Ovary (tissue), 9 donors: ENCODE data around the gene CYGB. TPM values are rescaled to one million over a fixed set of nuclear protein-coding genes. Genes with fewer than 3 reads are reported as not detected.

Experiments used
- DNase-seq, 5 donors: peaks; one replicate each; pipeline ENCODE4 v3.0.0-alpha.2; 2019 to 2020
- H3K27ac ChIP-seq, 2 donors: fragments of 200-600 bp; one replicate each; pipeline versions ENCODE4 v1.5.1 to v1.8.0; 2019 to 2022
- H3K27me3 ChIP-seq: fragments of 200-600 bp; one replicate; pipeline ENCODE4 v1.8.0; 2022
- H3K36me3 ChIP-seq: fragments of 200-600 bp; sonication (generic); one replicate; pipeline ENCODE4 v1.5.1; 2019
- H3K4me1 ChIP-seq: one replicate; pipeline ENCODE4 v1.8.1; 2013; ENCODE audit warnings: mild to moderate bottlenecking, moderate library complexity; ENCODE audit not compliant: insufficient read depth
- H3K4me3 ChIP-seq: fragments of 200-600 bp; sonication (generic); one replicate; pipeline ENCODE4 v1.5.1; 2017
- H3K9me3 ChIP-seq, 2 donors: fragments of 200-600 bp in 1 of 2; sonication (generic) in 1 of 2; one replicate each; pipeline versions ENCODE4 v1.5.1 to v1.8.1; 2013 to 2019; ENCODE audit warnings: mild to moderate bottlenecking in 1 of 2, moderate library complexity in 1 of 2
- CTCF ChIP-seq, 3 donors: fragments of 450-650 bp in 2 of 3; fragments of 200-600 bp in 1 of 3; IDR thresholded peaks; one replicate each; pipeline versions ENCODE4 v1.5.1 to v1.8.0; 2016 to 2022; ENCODE audit warnings: antibody characterized with exemption in 3 of 3, mild to moderate bottlenecking in 1 of 3
- EP300 ChIP-seq: sonication (generic); formaldehyde crosslinking; IDR thresholded peaks from one replicate; pipeline ENCODE4 v1.6.1; 2017; ENCODE audit warnings: antibody characterized with exemption
- POLR2A ChIP-seq: fragments of 450-650 bp; IDR thresholded peaks from one replicate; pipeline ENCODE4 v1.6.1; 2017; ENCODE audit warnings: antibody characterized with exemption, mild to moderate bottlenecking, moderate library complexity
- WGBS, 3 donors: extraction: QIAGEN DNeasy Blood & Tissue Kit in 1 of 3; methylation state at CpG; one replicate each; pipeline versions ENCODE4 v1.1.5 to v1.1.7; 2013 to 2017; 5-methylcytosine and 5-hydroxymethylcytosine counted together
- intact Hi-C, 4 donors: fragments of 100-400 bp; cut with DNase I; formaldehyde crosslinking; loops; one replicate each; pipeline versions ENCODE4 v1.11.0 to v1.15.1; 2022 to 2023
- polyA plus RNA-seq, 2 donors: library from polyadenylated mRNA; stranded (reverse); fragments of 200-250 nt in 1 of 2; fragments of 350-450 nt in 1 of 2; fragmentation: Illumina TruSeq in 1 of 2; extraction: RNeasy Lipid Tissue Mini Kit (QIAGEN cat#74804) in 1 of 2; gene quantifications; one replicate each; pipeline ENCODE4 v1.2.3, GENCODE V29; 2013 to 2014
- total RNA-seq, 7 donors: library from RNA; depleted of rRNA in 2 of 7; stranded (reverse); fragments of >200 nt in 2 of 7; fragmentation: NEBNext Ultra II Directional in 3 of 7; extraction: Animal tissue kit (Norgen Biotek cat#: 25700) in 3 of 7; gene quantifications; one replicate each; pipeline versions ENCODE4 v1.1.0 to v1.2.4, GENCODE V29; 2016 to 2023
- donor health status: DM: no; HTN: no; CAD: no; lungs with moderate emphysema.
- donor health status: DM: no; HTN: no; CAD: no.
- donor health status: Bipolar disorder and iron deficiency.
- donor health status: DM: yes; HTN: yes; CAD: no.
- donor health status: DM: no; HTN: no; CAD: no.
- donor health status: DM: yes; HTN: yes; CAD: no.

CYGB gene
- total and polyA plus RNA-seq, 9 donors: 3.9 to 35.7 (median 8.1) TPM

GRCh38 chr17:76553178-76553908 lies 15.8 kb upstream of the CYGB start:
- intact Hi-C loops: loop anchor here in 1 of 4 donors (5.0 kb wide), 1 partner anchor 1396 kb away; no protein-coding TSS in a partner anchor
- Histone ChIP-seq H3K4me3 (no peak overlapping the region), H3K27ac (no peak overlapping the region), H3K9me3 (no peaks in the 10 kb centered on the region), H3K4me1 (peaks cover 2% of the 10 kb centered on the region), H3K27me3 (no peaks in the 10 kb centered on the region), H3K36me3 (no peaks in the 10 kb centered on the region)
- 87 to 91% (median 88%) methylated on average over 8 of the region's 8 CpGs for WGBS, 3 donors
- TF ChIP-seq EP300 (no peak), CTCF (IDR thresholded peaks at IDR 0.05) (no peak), POLR2A (no peak)
- no peak for DNase-seq

DNA sequence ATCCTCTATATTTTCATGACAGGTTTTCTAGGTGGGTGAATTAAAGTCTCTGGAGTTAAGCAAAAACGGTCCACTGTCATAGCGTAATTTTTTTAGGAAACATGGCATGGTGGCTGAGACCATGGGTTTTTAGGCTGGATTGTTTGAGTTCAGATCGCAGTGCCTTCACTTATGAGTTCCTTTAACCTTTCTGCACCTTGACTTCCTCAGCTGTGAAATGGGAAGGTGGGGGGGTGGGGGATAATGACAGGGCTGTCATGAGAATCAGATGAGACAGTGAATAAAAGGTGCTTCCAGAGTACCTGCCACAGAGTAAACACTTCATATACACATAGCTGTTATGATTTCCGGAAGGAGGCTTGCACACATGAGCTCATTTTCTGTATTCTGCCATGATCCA lies 14.2 kb upstream of the CYGB start:
- TF ChIP-seq POLR2A (no peak), CTCF (IDR thresholded peaks at IDR 0.05) (no peak), EP300 (no peak)
- intact Hi-C loops: loop anchor here in 1 of 4 donors (5.0 kb wide), 1 partner anchor 1394 kb away; no protein-coding TSS in a partner anchor
- no peak for DNase-seq
- Histone ChIP-seq H3K27ac (peak overlapping the region in 1 of 2 donors; percentile 31), H3K4me1 (peaks cover 7% of the 10 kb centered on the region), H3K4me3 (no peak overlapping the region), H3K9me3 (no peaks in the 10 kb centered on the region), H3K27me3 (no peaks in the 10 kb centered on the region), H3K36me3 (no peaks in the 10 kb centered on the region)
- WGBS, 3 donors: 62 to 77% (median 75%) methylated on average over 4 of the region's 4 CpGs

GRCh38 chr17:76550712-76551615 lies 13.5 kb upstream of the CYGB start:
- H3K27me3 ChIP-seq: no peaks in the 10 kb centered on the region
- no peaks in the 10 kb centered on the region for H3K36me3 ChIP-seq
- no peak overlapping the region for H3K4me3 ChIP-seq
- H3K9me3 ChIP-seq: no peaks in the 10 kb centered on the region
- peak overlapping the region in 1 of 2 donors; percentile 31 for H3K27ac ChIP-seq
- 19 to 36% (median 27%) methylated on average over 15 of the region's 15 CpGs for WGBS, 3 donors
- intact Hi-C loops: loop anchor here in 1 of 4 donors (5.0 kb wide), 1 partner anchor 1394 kb away; no protein-coding TSS in a partner anchor
- DNase-seq: no peak
- no peak for TF ChIP-seq CTCF (IDR thresholded peaks at IDR 0.05)
- no peak for TF ChIP-seq EP300
- no peak for TF ChIP-seq POLR2A
- H3K4me1 ChIP-seq: peaks cover 13% of the 10 kb centered on the region

DNA sequence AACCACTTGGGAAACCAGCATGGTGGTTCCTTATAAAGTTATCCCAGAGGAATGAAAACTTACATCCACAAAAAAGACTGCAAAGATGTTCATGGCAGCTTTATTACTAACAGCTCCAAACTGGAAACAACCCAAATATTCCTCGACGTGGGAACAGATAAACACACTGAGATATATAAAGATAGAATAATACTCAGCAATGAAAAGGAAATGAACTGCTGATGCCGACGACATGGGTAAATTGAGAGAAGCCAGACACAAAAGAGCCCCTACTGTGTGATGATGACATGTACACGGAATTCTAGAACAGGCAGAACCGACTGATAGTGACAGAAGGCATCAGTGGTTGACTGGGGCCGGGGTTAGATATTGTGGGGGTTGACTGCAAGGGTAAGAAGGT lies 12.0 kb upstream of the CYGB start:
- Histone ChIP-seq H3K4me3 (no peak overlapping the region), H3K36me3 (no peaks in the 10 kb centered on the region), H3K9me3 (no peaks in the 10 kb centered on the region), H3K27ac (no peak overlapping the region), H3K27me3 (no peaks in the 10 kb centered on the region), H3K4me1 (peaks cover 23% of the 10 kb centered on the region)
- TF ChIP-seq POLR2A (no peak), CTCF (IDR thresholded peaks at IDR 0.05) (no peak), EP300 (no peak)
- intact Hi-C loops: no loop called here
- no peak for DNase-seq
- WGBS, 3 donors: 71 to 76% (median 73%) methylated on average over 7 of the region's 7 CpGs
